GM21619 (cell line): Measurements from ENCODE around the gene TCP11L1.
"Not testable (repeated sequence)": the region's sequence is repeated elsewhere in the genome, so short reads cannot be mapped to it uniquely, and the experiment has no call there.

Experiments
- ATAC-seq: cut with Tn5 transposase; IDR thresholded peaks from one replicate; pipeline ENCODE4 v1.9.1; 2021; ENCODE audit not compliant: unreplicated experiment

The TCP11L1 gene

GRCh38 chr11:33065445-33066178 lies 26.2 kb downstream of the TCP11L1 start:
- peak; percentile 38 for ATAC-seq

DNA sequence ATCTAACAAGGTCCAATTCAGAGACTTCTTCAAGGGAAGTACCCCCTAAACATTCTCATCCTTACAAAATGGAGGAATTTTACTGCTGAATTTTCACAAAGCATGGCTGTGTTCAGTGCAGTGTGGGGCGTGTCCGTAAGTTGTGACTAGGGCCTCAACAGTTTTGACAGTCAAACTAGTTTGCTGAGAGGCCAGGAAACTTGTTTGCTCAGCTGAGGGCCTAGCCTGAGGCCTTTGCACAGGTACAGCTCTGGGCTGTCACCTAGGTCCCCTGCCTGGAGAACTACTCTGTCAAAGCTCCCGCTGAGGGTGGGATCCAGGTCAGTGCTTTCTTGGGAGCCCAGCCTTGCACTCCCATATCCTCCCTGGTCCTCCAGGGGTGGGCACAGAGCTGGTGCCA lies 27.9 kb downstream of the TCP11L1 start:
- no peak for ATAC-seq

DNA sequence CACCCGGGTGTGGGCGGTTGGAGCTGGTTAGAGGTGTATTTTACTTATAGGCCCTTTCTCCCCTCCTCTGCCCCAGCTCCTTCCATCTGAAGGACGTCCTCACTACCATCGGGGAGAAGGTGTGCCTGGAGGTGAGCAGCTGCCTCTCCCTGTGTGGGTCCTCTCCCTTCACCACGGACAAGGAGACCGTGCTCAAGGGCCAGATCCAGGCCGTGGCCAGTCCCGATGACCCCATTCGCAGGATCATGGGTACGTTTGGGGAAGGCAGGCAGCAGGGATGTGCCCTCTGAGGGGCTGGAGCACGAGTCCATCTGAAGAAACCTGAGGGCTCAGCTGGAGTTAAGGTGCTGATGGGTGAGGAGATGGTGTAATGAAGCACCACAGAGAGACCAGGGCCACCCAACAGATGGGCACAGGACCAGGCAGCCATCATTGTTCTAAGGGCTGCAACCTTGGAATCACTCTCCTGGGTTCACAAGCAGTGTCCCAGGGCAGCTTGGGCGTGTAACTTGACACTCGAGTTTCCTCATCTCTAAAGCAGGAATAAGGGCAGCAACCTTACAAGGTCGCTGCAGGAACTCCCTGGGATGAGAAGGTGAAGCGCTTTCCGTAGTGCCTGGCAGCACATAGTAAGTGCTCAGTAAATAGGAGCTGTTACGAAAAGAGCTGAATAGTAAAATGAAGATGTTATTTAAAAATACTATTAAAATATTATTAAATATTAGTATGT lies 29.4 kb downstream of the TCP11L1 start:
- ATAC-seq, result no peak

GRCh38 chr11:33072465-33072864 lies 33.1 kb downstream of the TCP11L1 start:
- no peak for ATAC-seq

- no peak for ATAC-seq
Measured at GRCh38 chr11:33083918-33084317, 44.5 kb downstream of the TCP11L1 start.

DNA sequence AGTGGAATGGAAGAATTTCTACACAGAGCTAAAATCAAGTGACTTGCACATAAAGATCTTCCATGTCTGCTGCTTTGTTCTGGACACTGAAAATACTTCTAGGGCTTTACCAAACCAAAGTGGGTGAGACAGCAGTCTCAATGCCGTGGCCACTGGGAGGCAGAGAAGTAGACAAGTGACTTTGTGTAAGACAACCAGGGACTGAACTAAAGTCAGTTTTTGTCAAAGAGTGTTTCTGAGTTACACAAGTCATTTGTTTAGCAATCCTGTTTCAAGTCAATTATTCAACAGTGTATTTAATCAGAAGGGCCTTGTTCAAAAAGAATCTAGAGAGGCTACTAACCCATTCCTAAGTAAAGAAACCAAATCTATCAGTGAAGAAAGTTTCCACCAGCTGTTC lies 46.6 kb downstream of the TCP11L1 start:
- no peak for ATAC-seq

- no peak for ATAC-seq
Measured at GRCh38 chr11:33089776-33090175, 50.4 kb downstream of the TCP11L1 start.

GRCh38 chr11:33094157-33094556 lies 54.8 kb downstream of the TCP11L1 start:
- no peak for ATAC-seq

DNA sequence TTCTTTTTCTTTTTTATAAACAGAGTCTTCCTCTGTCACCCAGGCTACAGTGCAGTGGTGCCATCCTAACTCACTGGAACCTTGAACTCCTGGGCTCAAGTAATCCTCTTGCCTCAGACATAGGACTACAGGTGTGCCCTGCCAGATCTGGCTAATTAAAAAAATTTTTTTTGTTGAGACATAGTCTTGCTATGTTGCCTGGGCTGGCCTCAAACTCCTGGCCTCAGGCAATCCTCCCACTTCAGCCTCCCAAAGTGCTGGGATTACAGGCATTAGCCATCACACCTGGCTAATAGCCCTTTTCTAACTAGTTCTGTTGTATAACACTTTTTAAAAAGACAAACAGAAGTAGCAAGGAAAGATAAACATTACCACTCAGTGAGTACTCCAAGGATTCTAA lies 64.5 kb downstream of the TCP11L1 start:
- no peak for ATAC-seq

GRCh38 chr11:33109294-33109895 lies 70.0 kb downstream of the TCP11L1 start:
- ATAC-seq, result no peak

DNA sequence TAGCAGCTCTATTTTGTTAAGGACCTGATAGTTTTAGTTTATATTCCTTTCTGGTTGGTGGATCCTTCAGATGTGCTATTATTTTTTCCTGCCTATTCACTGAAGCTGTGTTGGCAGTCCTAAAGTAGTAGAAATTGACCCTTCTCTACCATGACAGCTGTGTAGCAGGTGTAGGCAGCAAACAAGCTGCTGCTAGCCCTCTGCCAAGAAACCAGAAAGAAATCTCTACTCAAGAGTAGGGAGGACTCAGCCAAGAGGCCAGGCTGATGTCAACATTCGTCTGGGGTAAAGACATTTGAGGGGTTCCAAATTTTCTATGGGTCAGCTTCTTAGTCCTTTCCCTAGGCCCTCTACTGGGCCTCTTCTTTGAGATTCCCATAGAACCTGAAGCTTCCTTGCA lies 70.7 kb downstream of the TCP11L1 start:
- no peak for ATAC-seq

DNA sequence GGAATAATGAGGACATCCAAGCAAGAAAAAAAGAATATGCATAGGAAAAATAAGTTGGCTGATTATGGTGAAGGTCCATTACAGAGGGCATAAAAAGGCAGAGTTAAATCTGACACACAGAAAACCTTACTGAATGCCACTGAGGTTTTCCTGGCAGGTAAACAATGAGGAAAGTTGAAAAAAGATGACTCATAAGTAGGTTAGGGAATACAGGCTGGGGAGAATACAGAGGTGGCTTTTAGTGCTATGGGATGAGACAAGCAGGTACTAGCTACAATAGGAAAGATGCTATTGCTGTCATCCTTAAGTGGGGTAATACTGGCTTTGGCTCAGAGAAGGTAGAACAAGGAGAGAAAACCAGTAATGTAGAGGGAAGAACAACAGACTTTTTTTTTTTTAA lies 77.2 kb downstream of the TCP11L1 start:
- ATAC-seq, result no peak

DNA sequence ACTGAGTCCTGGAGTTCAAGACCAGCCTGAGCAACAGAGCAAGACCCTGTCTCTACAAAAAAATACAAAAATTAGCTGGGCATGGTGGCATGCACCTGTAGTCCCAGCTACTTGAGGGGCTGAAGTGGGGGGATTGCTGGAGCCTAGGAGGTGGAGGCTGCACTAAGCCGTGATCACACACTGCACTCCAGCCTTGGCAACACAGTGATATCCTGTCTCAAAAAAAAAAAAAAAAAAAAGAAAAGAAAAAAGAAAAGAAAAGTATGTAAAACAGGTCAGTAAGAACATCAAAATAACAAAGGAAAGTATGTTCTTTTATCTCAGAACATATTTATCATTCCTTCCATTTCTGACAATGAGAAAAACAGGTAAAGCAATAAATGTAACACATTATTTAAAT lies 83.3 kb downstream of the TCP11L1 start:
- ATAC-seq, result not testable (repeated sequence)
